ENCODE measurements around the gene PDZK1. TPM values are rescaled to one million over a fixed set of nuclear protein-coding genes. Genes with fewer than 3 reads are reported as not detected.
A peak's percentile ranks its signal among the peaks of the same experiment; 100 is the strongest.

The PDZK1 gene
- total RNA-seq, 1 experiment from 2014 or later = 0.52 TPM

GRCh38 chr1:145692785-145693443 is 14.3 kb downstream of the PDZK1 start:
- H3K27ac ChIP-seq (ENCODE audit: low read depth, low read length, poor library complexity, severe bottlenecking) = no peak overlapping the region
- no peaks in the 10 kb centered on the region for H3K4me1 ChIP-seq (ENCODE audit: insufficient read depth, low read length, poor library complexity, severe bottlenecking)
- H3K36me3 ChIP-seq (ENCODE audit: insufficient read depth, low read length, poor library complexity, severe bottlenecking) = no peaks in the 10 kb centered on the region
- BruUV-seq (replicated peaks) = no TSS peak
- no peak overlapping the region for H3K4me3 ChIP-seq (ENCODE audit: low read depth, low read length, poor library complexity, severe bottlenecking)
- no peak for DNase-seq (ENCODE audit: low spot score)
- H3K9me3 ChIP-seq (ENCODE audit: low read depth, low read length, poor library complexity, severe bottlenecking) = no peaks in the 10 kb centered on the region
- intact Hi-C loops (cut with micrococcal nuclease; ENCODE audit: unreplicated experiment) = no loop called here
- TF ChIP-seq CTCF (conservative IDR thresholded peaks at IDR 0.05; ENCODE audit: low read depth, low read length) (no peak), EZH2 (IDR thresholded peaks at IDR 0.05; ENCODE audit: borderline replicate concordance, low read depth, low read length, poor library complexity, severe bottlenecking) (no peak)
- CTCF ChIA-PET = no interaction called here
- H3K27me3 ChIP-seq (replicated peaks; ENCODE audit: insufficient read depth, low read depth, low read length, poor library complexity) = no peaks in the 10 kb centered on the region
- POLR2A ChIA-PET (ENCODE audit: low non-redundant PET) = no interaction called here

GRCh38 chr1:145690587-145691558 is 16.3 kb downstream of the PDZK1 start:
- Histone ChIP-seq H3K27ac (ENCODE audit: low read depth, low read length, poor library complexity, severe bottlenecking) (no peak overlapping the region), H3K9me3 (ENCODE audit: low read depth, low read length, poor library complexity, severe bottlenecking) (no peaks in the 10 kb centered on the region), H3K4me1 (ENCODE audit: insufficient read depth, low read length, poor library complexity, severe bottlenecking) (no peaks in the 10 kb centered on the region), H3K36me3 (ENCODE audit: insufficient read depth, low read length, poor library complexity, severe bottlenecking) (no peaks in the 10 kb centered on the region), H3K4me3 (ENCODE audit: low read depth, low read length, poor library complexity, severe bottlenecking) (no peak overlapping the region), H3K27me3 (replicated peaks; ENCODE audit: insufficient read depth, low read depth, low read length, poor library complexity) (no peaks in the 10 kb centered on the region)
- DNase-seq (ENCODE audit: low spot score) = peak; percentile 13
- POLR2A ChIA-PET (ENCODE audit: low non-redundant PET) = no interaction called here
- CTCF ChIA-PET = no interaction called here
- intact Hi-C loops (cut with micrococcal nuclease; ENCODE audit: unreplicated experiment) = no loop called here
- BruUV-seq (replicated peaks) = no TSS peak
- TF ChIP-seq EZH2 (IDR thresholded peaks at IDR 0.05; ENCODE audit: borderline replicate concordance, low read depth, low read length, poor library complexity, severe bottlenecking) = no peak
- TF ChIP-seq CTCF (conservative IDR thresholded peaks at IDR 0.05; ENCODE audit: low read depth, low read length) = no peak

- Histone ChIP-seq H3K4me3 (ENCODE audit: low read depth, low read length, poor library complexity, severe bottlenecking) (no peak overlapping the region), H3K36me3 (ENCODE audit: insufficient read depth, low read length, poor library complexity, severe bottlenecking) (no peaks in the 10 kb centered on the region), H3K27ac (ENCODE audit: low read depth, low read length, poor library complexity, severe bottlenecking) (no peak overlapping the region), H3K27me3 (replicated peaks; ENCODE audit: insufficient read depth, low read depth, low read length, poor library complexity) (no peaks in the 10 kb centered on the region), H3K4me1 (ENCODE audit: insufficient read depth, low read length, poor library complexity, severe bottlenecking) (no peaks in the 10 kb centered on the region), H3K9me3 (ENCODE audit: low read depth, low read length, poor library complexity, severe bottlenecking) (no peaks in the 10 kb centered on the region)
- BruUV-seq (replicated peaks) = no TSS peak
- CTCF ChIA-PET = no interaction called here
- TF ChIP-seq EZH2 (IDR thresholded peaks at IDR 0.05; ENCODE audit: borderline replicate concordance, low read depth, low read length, poor library complexity, severe bottlenecking) = no peak
- TF ChIP-seq CTCF (conservative IDR thresholded peaks at IDR 0.05; ENCODE audit: low read depth, low read length) = no peak
- POLR2A ChIA-PET (ENCODE audit: low non-redundant PET) = no interaction called here
- intact Hi-C loops (cut with micrococcal nuclease; ENCODE audit: unreplicated experiment) = no loop called here
- no peak for DNase-seq (ENCODE audit: low spot score)
These were observed 17.2 kb downstream of the PDZK1 start for GRCh38 chr1:145689922-145690321.
